NCI-H2196 treated with DMSO at 0.1 percent for 48 hours (cell line): ENCODE measurements around the gene MKRN2.
"Not testable (repeated sequence)": the region's sequence is repeated elsewhere in the genome, so short reads cannot be mapped to it uniquely, and the experiment has no call there.

Source experiments
- DNase-seq: peaks from one replicate; lab custom pipeline; 2025; ENCODE audit not compliant: unreplicated experiment; lab: John Stamatoyannopoulos, UW

Gene MKRN2

DNA sequence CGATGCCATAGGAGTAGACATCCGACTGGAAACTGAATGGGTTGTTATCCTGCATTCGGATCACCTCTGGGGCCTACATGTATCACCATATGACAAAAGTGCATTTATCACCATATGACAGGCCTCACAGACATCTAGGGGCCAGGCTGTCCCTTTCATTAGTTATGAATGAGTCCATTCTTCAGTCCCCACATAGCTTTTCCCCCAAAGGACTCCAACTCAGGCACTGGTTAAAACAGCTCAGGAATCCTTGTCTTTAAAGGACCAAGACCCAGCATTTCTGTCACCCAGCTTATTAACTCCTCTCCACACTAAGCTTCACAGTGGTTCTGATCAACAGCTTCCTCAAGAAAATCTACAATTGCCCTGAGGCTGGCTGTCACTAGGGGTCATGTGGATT lies 28.3 kb downstream of the MKRN2 start:
- no peak for DNase-seq

DNA sequence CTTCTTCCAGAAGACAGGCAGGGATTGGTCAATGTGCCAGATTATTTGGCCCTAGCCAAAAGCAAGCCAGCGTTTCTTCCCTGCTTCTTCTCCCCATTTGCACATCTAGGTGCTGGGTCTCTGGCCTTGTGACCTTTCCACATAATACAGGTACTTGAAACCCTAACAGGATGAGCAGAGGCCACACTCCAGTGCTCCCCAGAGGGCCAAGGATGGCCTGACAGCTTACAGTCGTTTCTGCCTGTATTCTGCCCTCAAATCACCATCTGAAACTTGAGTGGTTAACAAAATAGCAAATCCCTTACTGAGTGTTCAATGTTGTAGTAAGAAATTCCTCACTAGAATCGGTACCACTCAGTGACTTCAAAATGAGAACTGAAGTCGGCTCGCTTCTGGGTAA lies 29.1 kb downstream of the MKRN2 start:
- DNase-seq: no peak

DNA sequence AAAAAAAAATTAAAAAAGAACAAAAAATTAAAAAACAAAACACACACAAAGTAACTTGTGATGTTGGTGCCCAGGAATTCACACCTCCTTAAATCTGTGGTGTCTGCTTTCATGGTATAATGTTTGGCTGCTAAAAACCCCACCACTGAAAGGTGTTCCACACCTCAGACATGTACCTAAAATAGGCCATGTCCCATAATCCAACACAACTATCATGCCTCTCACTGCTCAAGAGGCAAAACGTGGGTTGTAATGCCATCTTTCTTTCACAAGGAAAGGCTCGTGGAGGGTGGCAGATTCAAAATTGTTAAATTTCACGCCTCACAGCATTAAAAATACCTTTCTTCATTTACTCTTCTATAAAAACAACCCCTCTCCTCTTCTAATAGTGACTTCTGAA lies 29.5 kb downstream of the MKRN2 start:
- DNase-seq: no peak

DNA sequence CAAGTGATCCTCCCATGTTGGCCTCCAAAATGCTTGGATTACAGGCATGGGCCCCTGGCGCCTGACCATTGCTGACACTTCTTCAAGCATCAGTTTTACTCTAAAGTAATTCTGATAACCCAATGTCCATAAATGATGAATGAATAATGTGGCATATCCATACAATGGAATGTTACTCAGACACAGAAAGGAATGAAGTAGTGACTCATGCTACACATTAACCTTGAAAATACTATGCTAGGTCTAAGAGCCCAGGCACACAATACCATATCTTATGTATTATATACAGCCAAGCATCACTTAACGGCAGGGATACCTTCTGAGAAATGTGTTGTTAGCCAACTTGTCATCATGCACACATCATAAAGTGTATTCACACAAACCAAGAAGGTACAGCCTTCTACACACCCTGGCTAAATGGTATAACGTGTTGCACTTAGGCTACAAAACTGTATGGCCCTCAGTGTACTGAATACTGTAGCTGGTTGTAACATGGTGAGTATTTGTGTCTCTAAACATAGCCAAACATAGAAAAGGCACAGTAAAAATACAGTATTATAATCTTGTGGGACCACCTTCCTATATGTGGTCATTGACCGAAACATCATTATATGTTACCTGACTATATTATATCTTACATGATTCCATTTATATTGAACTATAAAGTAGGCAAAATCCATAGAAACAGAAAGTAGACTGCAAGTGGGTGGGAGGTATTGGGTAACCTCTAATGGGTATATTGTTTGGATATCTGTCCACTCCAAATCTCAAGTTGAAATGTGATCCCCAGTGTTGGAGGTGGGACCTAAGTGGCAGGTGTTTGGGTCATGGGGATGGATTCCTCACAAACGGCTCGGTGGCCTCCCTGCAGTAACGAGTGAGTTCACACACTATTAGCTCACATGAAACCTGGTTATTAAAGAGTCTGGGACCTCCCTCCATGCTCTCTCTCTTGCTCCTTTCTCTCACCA lies 31.4 kb downstream of the MKRN2 start:
- DNase-seq: peak; percentile 7

DNA sequence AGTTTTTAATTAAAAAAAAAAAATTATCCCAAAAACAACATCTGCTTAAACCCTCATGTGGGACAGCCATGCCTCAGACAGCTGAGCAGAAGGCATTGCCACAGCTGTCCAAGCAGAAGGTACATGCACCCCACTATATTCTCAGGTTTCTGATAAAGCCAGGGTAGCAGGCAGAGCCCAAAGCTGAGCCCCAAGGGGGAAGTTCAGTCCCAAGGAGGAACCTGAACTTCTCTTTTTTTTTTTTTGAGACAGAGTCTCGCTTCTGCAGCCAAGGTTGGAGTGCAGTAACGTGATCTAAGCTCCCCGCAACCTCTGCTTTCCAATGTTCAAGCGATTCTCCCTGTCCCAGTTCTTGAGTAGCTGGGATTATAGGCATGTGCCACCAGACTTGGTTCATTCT lies 33.2 kb downstream of the MKRN2 start:
- no peak for DNase-seq

DNA sequence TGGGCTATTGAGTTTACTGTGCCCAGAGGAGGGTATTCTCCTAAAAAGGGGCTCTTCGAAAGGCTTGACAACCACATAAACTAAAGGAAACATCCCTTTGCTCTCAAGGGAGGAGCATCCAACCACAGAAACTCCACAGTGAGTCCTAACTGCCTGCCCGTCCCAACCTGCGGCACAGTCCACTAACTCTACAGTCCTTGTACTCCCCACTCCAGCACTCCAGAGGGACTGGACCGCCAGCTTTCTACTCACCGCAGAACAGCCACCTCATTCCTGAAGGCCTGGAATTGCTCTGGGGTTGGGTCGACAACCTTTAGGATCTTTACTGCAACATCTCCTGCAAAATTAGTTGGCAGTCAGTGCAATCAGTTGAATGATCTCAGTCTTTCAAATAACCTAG lies 34.6 kb downstream of the MKRN2 start:
- no peak for DNase-seq

DNA sequence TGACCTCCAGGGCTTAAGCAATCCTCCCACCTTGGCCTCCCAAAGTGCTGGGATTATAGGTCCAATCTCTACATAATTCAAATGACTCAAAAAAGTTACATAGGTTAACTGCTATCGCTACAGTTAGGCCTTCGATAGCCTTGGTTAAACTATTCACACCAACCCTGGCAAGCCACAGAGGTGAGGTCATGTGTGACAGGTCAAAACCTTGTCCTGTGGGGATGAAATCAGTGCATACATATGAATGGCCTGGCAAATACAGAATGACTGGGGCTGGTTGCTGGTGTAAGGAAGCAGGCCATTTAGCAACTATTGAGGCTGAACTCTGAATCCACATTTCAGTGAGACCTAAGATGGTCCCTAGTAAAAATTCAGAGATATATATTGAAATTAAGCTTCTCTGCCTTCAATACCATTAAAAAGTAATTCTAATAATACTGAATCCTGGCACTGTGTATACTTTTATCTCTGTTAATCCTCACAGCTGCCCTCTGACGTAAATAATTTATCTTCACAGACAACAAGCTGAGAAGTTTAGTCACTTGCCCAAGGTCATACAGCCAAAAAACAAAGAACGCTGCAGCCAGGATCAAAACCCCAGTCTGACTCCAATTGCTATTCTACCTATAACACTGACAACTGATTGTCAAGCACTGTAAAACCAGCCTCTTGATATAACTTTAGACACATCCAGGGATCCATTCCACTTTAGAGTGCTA lies 35.3 kb downstream of the MKRN2 start:
- DNase-seq: no peak

DNA sequence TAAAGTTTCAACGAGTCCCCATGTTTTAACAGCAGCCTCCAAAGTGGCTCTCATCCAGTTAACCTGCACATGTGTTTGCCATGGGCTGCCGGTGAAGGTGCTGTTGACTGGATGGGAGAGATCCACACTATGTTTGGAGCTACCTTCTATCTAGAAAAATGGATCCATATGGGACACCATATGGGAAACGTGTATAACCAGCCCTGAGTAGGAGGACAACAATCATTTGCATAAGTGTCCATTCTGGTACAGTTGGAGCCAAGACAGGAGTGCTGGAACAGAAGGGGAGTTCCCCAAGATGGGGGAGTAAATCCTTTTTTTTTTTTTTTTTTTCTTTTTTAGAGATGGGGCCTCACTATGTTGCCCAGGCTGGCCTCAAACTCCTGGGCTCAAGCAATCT lies 36.6 kb downstream of the MKRN2 start:
- DNase-seq: no peak

DNA sequence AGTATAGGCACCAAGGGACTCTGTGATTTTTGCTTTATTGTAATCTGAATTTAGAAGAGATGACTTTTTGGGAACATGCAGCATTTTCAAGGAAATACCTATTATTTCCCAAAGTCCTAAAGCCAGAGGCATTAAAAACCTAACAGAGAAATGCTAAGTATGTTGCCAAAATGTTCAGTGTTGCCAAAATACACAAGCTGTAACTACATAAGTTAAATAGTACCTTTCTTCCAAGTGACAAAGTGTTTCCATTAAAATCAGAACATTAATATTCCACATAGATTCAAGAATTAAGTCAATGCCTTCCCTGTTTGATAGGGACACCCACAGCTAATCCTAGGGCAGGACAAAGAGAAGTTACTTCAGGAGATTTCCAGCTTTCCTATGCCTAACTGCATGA lies 42.0 kb downstream of the MKRN2 start:
- DNase-seq: no peak

DNA sequence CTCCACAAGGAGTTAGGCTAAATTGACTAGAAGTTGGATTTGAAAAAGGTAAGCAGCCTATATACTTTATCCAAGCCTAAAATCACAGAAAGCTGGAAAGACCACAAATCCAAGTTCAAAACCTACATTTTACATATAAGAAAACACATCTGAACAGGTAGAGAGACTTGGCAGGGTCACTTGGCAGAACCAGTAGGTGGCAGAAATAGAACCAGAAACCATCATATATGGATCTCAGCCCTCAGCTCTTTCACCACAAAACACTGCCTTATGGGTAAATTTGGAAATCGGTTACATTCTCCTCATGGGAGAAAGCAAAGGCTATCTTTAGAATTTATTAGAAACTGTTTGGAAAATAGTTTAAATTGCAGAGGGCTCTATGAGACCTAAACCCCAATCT lies 44.2 kb downstream of the MKRN2 start:
- DNase-seq: no peak

DNA sequence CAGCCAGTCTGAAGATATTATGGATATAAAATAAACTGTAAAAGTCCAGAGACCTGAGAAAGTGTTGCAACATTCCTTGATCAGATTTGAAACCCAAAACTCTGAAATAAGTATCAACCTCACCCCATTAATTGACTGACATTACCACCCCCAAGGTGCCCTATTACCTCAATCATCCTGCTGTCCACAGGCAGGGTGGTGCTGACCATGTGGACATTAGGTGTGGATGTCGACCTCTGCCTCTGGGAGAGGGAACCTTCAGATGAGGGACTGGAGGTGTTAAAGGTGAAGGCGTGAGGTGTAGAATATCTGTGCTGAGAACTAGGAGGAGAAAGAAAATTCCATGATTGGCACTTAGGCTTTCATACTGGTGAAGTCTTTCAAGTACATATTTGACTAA lies 47.1 kb downstream of the MKRN2 start:
- DNase-seq: no peak

DNA sequence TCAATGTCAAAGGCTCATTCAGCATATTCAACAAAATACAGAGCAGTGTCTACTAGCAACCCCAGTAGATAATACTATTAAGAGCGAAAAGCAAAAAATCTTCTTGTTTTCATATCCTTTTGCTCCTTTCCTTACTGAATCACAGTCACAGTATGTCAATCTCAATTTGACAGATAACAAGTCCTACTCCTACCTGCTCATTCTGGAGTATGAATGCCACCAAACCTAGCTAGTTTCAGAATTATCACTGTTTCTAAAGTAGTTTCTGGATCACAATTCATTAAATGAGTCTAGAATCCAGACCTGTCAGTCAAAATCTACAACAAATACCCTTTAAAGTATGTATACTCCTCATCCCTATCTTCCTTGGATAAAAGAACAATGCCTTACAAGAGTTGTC lies 51.5 kb downstream of the MKRN2 start:
- no peak for DNase-seq

DNA sequence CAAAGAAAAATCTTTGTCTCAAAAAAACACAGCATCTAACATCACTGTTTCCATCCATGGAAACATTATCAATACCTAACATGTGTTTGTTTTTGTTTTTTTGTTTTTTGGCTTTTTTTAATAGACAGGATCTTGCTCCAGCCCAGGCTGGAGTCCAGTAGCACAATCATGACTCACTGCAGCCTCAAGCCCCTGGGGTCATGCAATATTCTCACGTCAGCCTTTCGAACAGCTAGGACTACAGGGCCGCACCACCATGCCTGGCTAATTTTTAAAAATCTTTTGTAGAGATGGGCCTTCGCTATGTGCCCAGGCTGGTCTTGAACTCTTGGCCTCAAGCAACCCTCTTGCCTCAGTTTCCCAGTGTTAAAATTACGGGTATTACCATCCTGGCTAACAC lies 54.2 kb downstream of the MKRN2 start:
- no peak for DNase-seq

DNA sequence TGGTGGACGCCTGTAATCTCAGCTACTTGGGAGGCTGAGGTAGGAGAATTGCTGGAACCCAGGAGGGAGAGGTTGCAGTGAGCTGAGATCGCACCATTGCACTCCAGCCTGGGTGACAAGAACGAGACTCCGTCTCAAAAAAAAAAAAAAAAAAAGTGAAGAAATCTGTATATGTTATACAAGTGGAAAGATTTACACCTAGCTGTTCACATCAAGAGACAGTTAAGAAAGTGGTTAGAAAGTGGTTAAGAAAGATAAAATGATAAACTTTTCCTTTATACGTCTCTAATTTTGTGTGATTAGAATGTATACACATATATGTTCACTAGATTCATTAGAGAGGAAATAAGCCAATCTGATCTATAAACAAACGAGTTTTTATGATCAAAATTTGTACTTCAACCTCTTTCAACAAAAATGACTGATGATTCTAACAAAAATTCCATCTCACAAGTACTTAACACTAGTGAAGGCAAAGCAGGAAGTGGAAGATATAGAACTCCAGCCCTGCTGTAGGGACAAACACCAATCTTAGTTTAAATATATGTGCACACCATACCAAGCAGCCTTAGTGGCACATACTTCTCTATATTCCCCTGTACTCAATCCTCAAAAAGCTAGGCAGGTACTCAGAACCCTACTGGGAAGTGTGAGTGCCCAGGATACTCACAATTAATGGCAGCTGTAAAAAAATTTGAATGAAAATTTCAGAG lies 55.8 kb downstream of the MKRN2 start:
- DNase-seq: no peak

DNA sequence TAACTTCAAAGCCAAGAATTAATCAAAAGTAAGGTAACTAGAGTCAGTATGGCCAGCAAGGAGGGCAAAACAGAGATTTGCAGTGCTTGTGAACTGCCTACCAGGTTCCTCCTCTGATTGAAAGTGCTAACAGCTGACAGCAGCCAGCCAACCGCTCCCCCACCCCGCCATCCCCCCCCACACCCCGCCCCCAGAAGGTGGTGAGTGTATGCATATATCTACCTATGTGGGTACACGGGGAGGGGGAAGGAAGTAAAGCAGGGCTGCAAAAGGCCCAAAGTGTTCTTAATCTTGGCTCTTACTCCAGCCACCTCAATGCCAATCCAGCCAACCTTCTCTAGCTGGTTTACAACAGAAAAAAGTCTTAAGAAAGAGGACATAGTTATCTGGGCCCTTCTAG lies 56.4 kb downstream of the MKRN2 start:
- DNase-seq: no peak

DNA sequence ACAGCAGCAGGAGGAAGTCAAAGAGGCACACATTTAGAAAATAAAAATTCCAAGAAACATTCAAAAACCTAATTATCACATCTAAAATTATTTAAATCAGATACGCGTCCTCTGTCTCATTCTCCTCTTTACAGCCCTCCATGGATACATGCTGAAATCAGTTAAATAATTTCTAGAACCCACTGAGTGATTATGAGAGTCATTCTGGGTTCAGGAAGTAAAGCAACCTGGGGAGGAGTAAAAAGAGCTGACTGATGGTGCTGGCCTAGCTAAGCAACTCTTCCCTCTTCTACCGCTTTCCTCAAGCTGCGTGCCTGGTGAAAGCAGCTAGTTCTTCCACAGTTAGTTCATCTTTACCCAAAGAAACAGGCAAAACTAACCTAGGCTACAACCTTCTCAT lies 58.4 kb downstream of the MKRN2 start:
- no peak for DNase-seq

DNA sequence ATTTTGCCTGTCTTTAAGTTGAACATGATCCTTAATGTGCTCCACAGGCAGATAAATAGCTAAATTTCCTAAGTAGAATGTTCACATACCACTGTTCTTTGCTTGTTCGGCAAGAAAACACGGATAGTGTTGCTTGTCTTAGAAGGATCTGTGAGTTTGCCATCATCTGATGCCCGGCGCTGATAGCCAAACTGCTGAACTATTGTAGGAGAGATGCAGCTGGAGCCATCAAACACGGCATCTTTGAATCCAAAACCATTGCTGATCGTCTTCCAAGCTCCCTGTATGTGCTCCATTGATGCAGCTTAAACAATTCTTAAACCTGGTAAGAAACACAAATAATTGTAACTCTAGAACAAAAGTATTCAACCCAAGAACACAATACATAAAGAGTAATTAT lies 61.5 kb downstream of the MKRN2 start:
- no peak for DNase-seq

DNA sequence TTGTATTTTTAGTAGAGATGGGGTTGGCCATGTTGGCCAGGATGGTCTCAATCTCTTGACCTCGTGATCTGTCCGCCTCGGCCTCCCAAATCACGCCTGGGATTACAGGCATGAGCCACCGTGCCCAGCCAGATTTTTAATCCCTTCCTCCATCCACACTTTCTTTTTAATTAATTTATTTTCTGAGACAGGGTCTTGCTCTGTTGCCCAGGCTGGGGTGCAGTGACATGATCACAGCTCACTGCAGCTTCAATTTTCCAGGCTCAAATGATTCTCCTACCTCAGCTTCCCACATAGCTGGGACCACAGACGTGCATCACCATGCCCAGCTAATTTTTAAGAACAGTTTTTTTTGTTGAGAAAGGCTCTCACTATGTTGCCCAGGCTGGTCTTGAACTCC lies 63.4 kb downstream of the MKRN2 start:
- DNase-seq: no peak

DNA sequence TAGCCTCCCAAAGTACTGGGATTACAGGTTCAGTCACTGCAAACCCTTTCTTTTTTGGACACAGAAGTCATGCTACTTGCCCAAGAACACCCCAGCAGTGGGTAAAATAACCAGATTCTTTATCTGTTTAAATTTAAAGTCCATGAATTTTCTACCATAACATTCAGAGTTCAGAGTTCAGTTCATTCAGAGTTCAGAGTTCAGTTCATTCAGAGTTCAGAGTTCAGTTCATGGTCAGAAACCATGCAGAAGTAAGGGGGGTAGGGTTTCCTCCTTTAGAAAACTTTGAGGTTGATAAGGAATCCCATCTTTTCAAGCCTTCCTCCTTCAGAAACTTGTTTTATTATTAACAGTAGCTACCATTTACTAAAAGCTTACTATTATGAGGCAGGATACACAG lies 63.8 kb downstream of the MKRN2 start:
- no peak for DNase-seq

DNA sequence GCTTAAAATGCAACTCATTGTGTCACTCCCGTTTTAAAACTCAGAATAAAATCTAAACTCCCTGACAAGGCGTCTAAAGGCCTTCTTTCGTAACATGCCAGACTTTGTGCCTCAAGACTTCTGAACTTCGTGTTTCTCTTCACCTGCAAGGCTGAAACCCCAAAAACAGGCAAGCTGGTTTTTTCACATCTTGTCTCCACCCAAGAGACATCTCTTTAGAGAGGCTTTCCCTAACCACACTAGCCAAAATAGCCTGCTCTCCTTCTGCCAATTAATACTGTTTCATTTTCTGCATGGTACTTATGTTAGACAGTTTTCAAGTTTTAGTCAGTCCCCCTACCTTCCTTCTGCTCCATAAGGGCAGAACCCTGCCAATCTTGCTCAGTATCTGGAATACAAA lies 65.4 kb downstream of the MKRN2 start:
- DNase-seq: no peak

DNA sequence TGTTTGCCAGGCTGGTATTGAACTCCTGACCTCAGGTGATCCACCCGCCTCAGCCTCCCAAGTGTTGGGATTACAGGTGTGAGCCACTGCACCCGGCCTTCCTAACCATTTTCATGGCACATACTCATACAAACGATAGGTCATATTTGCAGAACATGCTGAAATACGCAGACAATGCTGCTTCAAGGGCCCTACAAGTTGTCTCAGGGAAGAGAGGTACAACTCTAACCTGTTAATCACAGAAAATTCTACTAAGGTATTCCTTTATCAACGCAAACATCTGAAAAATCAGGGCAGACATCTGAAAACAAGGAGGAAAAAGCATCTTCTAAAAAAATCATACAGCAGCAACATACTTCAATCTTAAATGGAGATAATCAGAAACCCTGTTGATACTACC lies 67.2 kb downstream of the MKRN2 start:
- no peak for DNase-seq

DNA sequence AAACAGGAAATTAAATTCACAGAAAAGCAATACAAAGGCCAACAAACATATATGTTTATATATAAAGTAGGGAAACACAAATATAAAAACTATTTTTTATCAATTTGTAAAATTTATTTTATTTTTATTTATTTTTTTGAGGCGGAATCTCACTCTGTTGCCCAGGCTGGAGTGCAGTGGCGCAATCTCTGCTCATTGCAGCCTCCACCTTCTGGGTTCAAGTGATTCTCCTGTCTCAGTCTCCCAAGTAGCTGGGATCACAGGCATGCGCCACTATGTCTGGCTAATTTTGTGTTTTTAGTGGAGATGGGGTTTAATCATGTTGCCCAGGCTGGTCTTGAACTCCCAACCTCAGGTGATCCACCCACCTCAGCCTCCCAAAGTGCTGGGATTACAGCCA lies 68.1 kb downstream of the MKRN2 start:
- not testable (repeated sequence) for DNase-seq
